H1 (cell line): ENCODE results near the gene KRT14. TPM values are rescaled to one million over a fixed set of nuclear protein-coding genes. Genes with fewer than 3 reads are reported as not detected.

ENCODE experiments used
- CHD7 ChIP-seq: fragments of 300-600 bp; sonication (generic); IDR thresholded peaks from 2 replicates; pipeline ENCODE4 v1.7.1; 2012; ENCODE audit warnings: low read length, moderate library complexity, mild to moderate bottlenecking, inconsistent platforms; ENCODE audit not compliant: insufficient replicate concordance
- CTBP2 ChIP-seq: IDR thresholded peaks from 2 replicates; pipeline ENCODE4 v1.7.0; 2011; ENCODE audit warnings: borderline replicate concordance, mild to moderate bottlenecking, moderate library complexity, mixed read lengths, low read length; ENCODE audit not compliant: insufficient read depth, insufficient read length
- E2F6 ChIP-seq: IDR thresholded peaks from 2 replicates; pipeline ENCODE4 v1.6.1; 2012; ENCODE audit warnings: inconsistent platforms
- MAFK ChIP-seq: IDR thresholded peaks from 2 replicates; pipeline ENCODE4 v1.6.1; 2012; ENCODE audit warnings: low read depth, mild to moderate bottlenecking, improper control_type of control experiment, low read length
- POU5F1 ChIP-seq: IDR thresholded peaks from 2 replicates; pipeline ENCODE4 v1.6.1; 2011; ENCODE audit warnings: low read depth, mild to moderate bottlenecking, low read length, moderate library complexity
- SAP30 ChIP-seq: fragments of 300-600 bp; sonication (generic); IDR thresholded peaks from 2 replicates; pipeline ENCODE4 v1.7.1; 2012; ENCODE audit warnings: low read length, moderate library complexity, mild to moderate bottlenecking, inconsistent platforms; ENCODE audit not compliant: insufficient read depth, insufficient replicate concordance
- TAF1 ChIP-seq: IDR thresholded peaks from 2 replicates; pipeline ENCODE4 v1.6.1; 2011; ENCODE audit warnings: mild to moderate bottlenecking, low read depth, low read length
- ZNF274 ChIP-seq: IDR thresholded peaks from 2 replicates; pipeline ENCODE4 v1.7.0; 2012; ENCODE audit warnings: low read length, borderline replicate concordance; ENCODE audit errors: extremely low read depth
- polyA plus RNA-seq, 7 experiments: library from polyadenylated mRNA; depleted of rRNA in 3 of 7; stranded (reverse) in 5 of 7; unstranded in 2 of 7; fragments of >200 nt in 5 of 7; fragments of 200-250 nt in 2 of 7; gene quantifications; 1 replicate in 5 of 7; 2 replicates in 1 of 7; 4 replicates in 1 of 7; pipeline versions ENCODE4 v1.2.1 to v1.2.3, GENCODE V29; 2011 to 2013; ENCODE audit warnings: missing spikeins in 2 of 7, mixed read lengths in 2 of 7
- total RNA-seq: library from RNA; stranded (reverse); fragmentation: NEBNext Ultra II Directional; extraction: Animal tissue kit (Norgen Biotek cat#: 25700); gene quantifications from 2 replicates; pipeline ENCODE4 v1.2.1, GENCODE V29; 2021

Gene KRT14
- total and polyA plus RNA-seq, 2 of the 8 experiments (the other 6 are each of a cell fraction or from before 2014, with no cell fraction given) = 0.35 TPM; not detected in 1

- TF ChIP-seq CHD7 (no peak), MAFK (no peak), SAP30 (no peak), CTBP2 (no peak), E2F6 (no peak), TAF1 (no peak), POU5F1 (no peak), ZNF274 (no peak)
Measured at GRCh38 chr17:41567317-41567716, 19.4 kb downstream of the KRT14 start (continued).
